GM19043 (cell line): ENCODE results near the gene UNC13A.
"Not testable (repeated sequence)": the region's sequence is repeated elsewhere in the genome, so short reads cannot be mapped to it uniquely, and the experiment has no call there.

Source experiments
- ATAC-seq: cut with Tn5 transposase; IDR thresholded peaks from one replicate; pipeline ENCODE4 v1.9.1; 2021; ENCODE audit warnings: low read depth; ENCODE audit not compliant: unreplicated experiment

The UNC13A gene

DNA sequence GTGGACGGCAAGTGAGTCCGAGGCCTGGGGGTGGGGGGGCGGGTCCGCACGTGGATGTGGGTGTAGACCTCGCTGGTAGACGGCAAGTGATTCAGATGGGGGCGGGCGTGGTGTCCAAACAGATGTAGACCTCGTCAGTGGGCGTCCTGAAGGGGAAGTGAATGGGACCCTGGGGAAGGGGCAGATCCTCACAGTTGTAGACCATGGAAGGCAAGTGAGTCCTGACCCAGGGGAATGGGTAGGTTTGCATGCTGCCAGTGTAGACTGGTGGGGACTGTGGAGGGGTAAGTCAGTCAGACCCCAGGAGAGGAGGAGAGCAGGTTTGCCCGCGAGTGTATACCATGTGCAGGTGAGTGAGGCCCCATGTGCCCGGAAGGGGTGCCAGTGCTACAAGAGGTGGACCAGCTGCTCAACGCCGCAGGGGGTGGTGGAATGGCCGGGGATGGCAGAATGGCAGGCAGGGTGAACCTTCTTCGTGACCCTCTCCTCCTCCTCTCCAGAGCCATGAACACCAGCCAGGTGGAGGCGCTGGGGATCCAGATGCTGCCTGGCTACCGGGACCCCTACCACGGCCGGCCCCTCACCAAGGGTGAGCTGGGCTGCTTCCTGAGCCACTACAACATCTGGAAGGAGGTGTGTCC is 110.6 kb downstream of the UNC13A start:
- ATAC-seq, result no peak

DNA sequence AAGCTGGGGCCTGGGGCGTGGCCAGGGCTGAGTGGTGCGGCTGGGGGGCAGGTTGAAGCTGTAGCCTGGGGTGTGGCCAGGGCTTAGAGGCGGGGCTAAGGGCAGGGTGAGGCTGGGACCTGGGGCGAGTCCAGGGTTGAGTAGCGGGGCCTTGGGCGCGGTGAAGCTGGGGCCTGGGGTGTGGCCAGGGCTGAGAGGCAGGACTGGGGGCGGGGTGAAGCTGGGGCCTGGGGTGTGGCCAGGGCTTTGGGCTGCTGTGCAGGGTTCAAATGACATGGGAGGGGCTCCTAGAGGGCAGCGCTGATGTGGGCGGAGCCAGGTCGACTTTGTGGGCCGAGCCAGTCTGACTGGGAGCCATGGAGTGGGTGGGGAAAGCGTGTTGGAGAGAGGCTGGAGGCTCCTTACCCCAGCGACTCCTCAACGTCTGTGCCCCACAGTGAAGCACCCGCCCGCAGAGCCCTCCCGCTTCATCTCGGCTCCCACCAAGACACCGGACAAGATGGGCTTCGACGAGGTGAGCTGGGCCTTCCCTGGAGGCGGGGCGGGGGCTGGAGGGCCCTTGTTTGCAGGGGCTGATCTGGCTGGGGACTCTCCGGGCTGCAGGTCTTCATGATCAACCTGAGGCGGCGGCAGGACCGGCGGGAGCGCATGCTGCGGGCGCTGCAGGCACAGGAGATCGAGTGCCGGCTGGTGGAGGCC is 111.2 kb downstream of the UNC13A start:
- ATAC-seq, result no peak

DNA sequence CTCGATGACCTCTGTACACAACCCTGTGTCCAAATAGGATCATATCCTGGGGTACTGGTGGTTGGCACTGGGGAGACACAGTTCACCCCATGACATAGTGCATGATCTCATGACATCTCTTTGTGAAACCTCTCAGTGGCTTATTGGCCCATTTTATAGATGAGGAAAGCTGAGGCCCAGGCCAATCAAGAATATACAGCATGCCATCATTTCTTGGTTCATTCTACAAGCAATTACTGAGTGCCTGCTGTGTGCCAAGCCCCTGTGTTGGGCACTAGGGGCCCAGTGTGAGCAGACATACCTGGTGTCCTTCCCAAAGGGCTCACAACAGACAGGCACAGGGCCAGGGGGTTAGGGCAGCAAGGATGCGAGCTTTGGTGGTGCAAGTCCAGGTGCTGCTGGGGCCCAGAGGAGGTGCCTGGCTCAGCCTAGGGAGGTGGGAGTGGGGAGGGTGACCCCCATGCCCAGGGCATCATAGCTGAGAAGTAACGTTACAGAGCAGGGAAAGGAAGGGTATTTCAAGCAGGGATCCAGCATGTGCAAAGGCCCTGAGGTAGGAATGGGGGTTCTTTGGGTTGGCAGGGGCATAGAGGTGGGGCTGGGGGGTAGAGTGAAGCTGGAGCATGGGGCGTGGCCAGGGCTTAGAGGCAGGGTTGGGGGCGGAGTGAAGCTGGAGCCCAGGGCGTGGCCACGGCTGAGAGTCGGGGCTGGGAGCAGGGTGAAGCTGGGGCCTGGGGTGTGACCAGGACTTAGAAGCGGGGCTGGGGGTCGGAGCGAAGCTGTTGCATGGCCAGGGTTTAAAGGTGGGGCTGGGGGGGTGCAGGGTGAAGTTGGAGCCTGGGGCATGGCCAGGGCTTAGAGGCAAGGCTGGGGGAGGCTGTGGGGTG is 112.0 kb downstream of the UNC13A start:
- no peak for ATAC-seq

DNA sequence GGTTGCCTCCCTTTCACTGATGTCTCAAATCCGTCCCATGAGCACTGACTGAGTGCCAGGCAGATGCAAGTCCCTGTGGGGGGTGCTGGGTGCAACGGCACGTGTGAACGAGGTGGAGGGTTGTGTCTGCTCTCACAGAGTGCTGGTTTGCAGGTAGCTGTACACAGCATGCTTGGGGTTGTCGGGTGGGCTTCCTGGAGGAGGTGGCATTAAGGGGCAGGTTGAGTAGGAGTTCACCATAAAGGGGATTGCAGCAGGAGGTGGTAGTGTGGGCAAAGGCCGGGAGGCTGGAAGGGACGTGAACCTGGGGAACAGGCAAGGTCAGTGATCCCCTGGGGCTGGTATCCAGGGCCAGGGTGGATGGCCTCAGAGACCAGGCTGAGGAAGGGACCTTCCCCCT is 115.5 kb downstream of the UNC13A start:
- no peak for ATAC-seq

DNA sequence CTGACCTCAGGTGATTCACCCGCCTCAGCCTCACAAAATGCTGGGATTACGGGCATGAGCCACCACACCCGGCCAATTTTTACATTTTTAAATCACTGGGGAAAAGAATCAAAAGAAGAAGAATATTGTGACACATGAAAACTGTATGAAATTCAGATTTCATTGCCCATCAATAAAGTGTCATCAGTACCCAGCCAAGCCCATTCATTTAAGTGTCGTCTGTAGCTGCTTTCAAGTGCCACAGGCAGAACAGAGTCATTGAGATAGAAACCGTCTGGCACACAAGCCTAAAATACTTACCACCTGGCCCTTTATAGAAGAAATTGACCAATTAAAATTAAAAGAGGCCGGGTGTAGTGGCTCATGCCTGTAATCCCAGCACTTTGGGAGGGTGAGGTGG is 117.4 kb downstream of the UNC13A start:
- ATAC-seq, result no peak

- not testable (repeated sequence) for ATAC-seq
Measured at GRCh38 chr19:17570291-17570690, 117.9 kb downstream of the UNC13A start.

GRCh38 chr19:17567940-17568339 is 120.2 kb downstream of the UNC13A start:
- ATAC-seq, result no peak

GRCh38 chr19:17565611-17566010 is 122.5 kb downstream of the UNC13A start:
- no peak for ATAC-seq

DNA sequence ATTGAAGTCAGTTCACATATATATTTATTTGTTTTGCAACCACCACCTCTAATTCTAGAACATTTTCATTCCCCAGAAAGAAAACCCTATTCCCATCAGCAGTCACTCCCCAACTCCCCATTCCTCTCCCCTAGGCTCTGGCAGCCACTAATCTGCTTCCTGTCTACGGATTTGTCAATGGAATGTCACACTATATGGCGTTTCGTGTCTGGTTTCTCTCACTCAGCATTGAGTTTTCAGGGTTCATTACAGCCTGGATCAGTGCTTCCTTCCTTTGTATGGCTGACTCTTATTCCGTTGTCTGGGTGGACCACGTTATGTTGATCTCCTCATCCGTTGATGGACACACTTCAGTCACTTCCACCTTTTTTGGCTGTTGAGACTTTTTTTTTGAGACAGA is 123.4 kb downstream of the UNC13A start:
- ATAC-seq, result no peak

- ATAC-seq, result no peak
Measured at GRCh38 chr19:17562561-17562960, 125.6 kb downstream of the UNC13A start.

DNA sequence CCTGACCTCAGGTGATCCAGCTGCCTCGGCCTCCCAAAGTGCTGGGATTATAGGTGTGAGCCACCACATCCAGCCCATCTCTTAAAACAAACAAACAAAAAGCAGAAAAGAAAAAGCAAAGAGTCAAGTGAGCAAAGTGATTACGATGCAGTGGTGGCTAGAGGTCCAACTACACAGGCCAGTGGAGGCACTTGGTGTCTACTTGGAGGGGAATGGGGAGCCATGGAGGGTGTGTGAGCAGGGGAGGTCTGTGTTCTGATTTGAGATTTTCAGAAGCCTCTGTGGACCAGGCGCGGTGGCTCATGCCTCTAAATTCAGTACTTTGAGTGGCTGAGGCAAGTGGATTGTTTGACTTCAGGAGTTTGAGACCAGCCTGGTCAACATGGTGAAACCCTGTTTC is 126.1 kb downstream of the UNC13A start:
- no peak for ATAC-seq

DNA sequence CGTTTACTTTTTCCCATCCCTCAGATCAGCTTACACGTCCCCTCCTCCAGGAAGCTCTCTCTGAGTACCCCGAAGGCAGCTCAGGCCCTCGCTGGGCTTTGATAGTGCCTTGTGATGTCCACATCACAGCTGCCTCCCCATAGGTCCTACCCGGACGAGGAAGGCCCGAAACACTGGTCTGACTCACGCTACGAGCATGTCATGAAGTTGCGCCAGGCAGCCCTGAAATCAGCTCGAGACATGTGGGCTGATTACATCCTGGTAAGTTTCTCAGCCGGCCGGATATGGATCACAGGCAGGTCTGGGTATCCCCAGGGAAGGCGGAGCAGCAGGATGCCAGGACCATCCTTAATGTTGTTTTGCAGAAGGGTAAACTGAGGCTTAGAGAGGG is 128.0 kb downstream of the UNC13A start:
- no peak for ATAC-seq

DNA sequence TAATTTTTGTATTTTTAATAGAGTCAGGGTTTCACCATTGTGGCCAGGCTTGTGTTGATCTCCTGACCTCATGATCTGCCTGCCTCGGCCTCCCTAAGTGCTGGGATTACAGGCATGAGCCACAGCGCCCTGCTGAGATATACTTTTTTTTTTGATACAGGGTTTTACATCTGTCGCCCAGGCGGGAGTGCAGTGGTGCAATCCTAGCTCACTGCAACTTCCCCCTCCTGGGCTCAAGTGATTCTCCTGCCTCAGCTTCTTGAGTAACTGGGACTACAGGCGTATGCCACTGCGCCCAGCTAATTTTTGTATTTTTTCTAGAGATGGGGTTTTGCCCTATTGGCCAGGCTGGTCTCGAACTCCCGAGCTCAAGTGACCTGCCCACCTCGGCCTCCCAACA is 130.7 kb downstream of the UNC13A start:
- ATAC-seq, result no peak

DNA sequence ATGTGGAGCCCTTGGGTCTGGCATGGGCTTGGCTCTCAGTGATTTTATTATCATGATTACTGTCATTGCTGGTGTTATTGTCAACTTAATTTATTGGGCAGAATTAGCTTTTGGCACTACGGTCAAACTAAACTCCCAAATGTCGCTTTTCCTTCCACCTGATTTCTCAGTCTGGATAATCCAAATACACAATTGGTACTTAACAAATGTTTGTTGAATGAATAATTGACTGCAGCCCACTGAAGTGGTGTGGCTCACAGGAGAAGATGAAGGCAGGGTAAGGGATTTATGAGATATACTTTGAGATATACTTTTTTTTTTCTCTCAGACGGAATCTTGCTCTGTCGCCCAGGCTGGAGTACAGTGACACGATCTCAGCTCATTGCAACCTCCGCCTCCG is 131.2 kb downstream of the UNC13A start:
- ATAC-seq, result no peak

GRCh38 chr19:17555929-17556813 is 132.0 kb downstream of the UNC13A start:
- no peak for ATAC-seq

DNA sequence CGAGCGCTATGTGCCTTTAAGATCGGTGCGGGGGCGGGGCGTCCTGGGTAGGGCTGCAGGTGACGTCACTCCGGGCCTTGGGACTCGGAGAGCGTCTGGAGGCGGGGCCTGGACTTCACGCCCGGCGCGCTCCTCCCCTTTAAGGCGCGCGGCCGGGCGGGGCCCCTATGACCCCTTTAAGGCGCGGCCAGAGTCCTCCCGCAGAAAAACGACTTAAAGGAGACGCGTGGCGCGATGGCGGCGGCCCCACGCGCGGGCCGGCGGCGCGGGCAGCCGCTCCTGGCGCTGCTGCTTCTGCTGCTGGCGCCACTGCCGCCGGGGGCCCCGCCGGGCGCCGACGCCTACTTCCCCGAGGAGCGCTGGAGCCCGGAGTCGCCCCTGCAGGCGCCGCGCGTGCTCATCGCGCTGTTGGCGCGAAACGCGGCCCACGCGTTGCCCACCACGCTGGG is 132.7 kb downstream of the UNC13A start, which contains the start of gene COLGALT1:
TSS of gene COLGALT1 (plus strand) at position 170 of the 449 bp plus-strand sequence. CDS start at position 235, 65 bp downstream.
- peak; percentile 64 for ATAC-seq

DNA sequence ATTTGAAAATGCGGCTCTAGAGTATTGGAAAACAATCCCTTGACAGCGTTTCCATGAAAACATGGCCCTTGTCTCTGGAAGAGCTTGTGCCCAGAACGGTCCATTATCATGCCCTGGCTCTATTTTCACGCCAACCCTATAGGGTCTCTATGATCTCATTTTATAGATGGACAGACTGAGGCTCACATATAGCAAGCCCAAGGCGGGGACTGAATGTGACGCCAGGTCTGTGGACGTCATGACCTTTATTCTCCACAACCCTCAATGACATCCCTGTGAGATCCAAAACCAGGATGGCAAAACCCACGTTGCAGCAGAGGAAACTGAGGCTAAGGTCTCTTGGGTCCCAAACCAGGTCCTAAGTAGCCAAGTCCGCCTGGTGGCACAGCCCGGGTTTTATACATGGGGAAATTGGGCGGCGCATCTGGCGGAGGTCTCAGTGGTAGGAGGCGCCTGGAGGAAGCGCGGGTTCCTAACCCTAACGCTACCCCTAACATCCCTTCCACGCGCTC is 133.1 kb downstream of the UNC13A start:
- no peak for ATAC-seq

DNA sequence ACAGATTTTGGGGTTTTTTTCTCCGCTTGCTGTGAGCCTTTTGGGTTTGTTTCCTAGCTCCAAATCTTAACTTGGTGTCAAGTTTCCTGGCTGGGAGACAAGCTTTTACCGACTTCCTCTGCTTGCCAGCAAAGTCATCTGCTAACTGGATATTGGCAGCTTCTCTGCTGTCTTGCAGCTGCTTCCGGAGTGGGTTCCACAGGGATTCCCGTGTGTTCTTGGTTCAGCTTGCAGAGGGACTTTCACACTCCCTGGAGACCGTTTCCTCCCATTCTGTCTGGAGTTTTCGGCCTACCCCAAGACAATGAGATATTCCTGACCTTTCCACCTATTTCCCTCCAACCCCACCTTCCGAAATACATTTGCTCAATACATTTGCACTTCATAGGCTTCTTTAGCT is 134.9 kb downstream of the UNC13A start:
- no peak for ATAC-seq

DNA sequence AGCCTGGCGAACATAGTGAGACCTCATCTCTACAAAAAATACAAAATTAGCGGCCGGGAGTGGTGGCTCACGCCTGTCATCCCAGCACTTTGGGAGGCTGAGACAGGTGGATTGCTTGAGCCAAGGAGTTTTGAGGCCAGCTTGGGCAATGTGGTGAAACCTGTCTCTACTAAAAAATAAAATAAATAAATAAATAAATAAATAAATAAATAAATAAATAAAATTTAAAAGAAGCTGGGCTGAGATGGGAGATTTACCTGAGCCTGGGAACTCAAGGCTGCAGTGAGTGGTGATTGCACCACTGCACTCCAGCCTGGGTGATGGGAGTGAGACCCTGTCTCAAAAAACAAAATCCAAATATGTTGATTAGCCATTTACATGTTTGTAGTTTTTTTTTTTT is 135.4 kb downstream of the UNC13A start:
- not testable (repeated sequence) for ATAC-seq
